Heart left ventricle (tissue), 16 donors: Measurements from ENCODE around the gene MEAK7. TPM values are rescaled to one million over a fixed set of nuclear protein-coding genes. Genes with fewer than 3 reads are reported as not detected.

Experiments
- ATAC-seq, 4 donors: fragments of 200-7000 bp; cut with Tn5 transposase; one replicate each; pipeline ENCODE4 v1.9.1; 2020 to 2022; ENCODE audit warnings: moderate library complexity in 4 of 4, mild to moderate bottlenecking in 3 of 4, moderate number of reproducible peaks in 1 of 4
- DNase-seq, 5 donors: peaks; one replicate each; pipeline ENCODE4 v3.0.0-alpha.2; 2020
- H3K27ac ChIP-seq, 12 donors: fragments of 200-600 bp; sonication (generic) in 4 of 12; one replicate each; pipeline versions ENCODE4 v1.5.0 to v1.8.0; 2016 to 2022; ENCODE audit warnings: mild to moderate bottlenecking in 2 of 12
- H3K27me3 ChIP-seq, 9 donors: fragments of 200-600 bp; sonication (generic) in 2 of 9; one replicate each; pipeline versions ENCODE4 v1.5.1 to v1.8.0; 2016 to 2022; ENCODE audit warnings: mild to moderate bottlenecking in 3 of 9
- H3K36me3 ChIP-seq, 9 donors: fragments of 200-600 bp; sonication (generic) in 2 of 9; one replicate each; pipeline versions ENCODE4 v1.5.0 to v1.8.0; 2018 to 2022; ENCODE audit warnings: mild to moderate bottlenecking in 2 of 9
- H3K4me1 ChIP-seq, 12 donors: fragments of 200-600 bp; sonication (generic) in 4 of 12; one replicate each; pipeline versions ENCODE4 v1.5.0 to v1.8.0; 2016 to 2022; ENCODE audit warnings: mild to moderate bottlenecking in 3 of 12
- H3K4me3 ChIP-seq, 12 donors: fragments of 200-600 bp; sonication (generic) in 4 of 12; one replicate each; pipeline versions ENCODE4 v1.5.0 to v1.8.0; 2017 to 2022; ENCODE audit warnings: mild to moderate bottlenecking in 9 of 12, moderate library complexity in 4 of 12
- H3K9me3 ChIP-seq, 12 donors: fragments of 200-600 bp; sonication (generic) in 4 of 12; one replicate each; pipeline versions ENCODE4 v1.5.0 to v1.8.0; 2016 to 2022; ENCODE audit warnings: mild to moderate bottlenecking in 1 of 12
- POLR2A ChIP-seq, 2 donors: fragments of 450-650 bp; IDR thresholded peaks; one replicate each; pipeline ENCODE4 v1.6.1; 2017; ENCODE audit warnings: antibody characterized with exemption in 2 of 2, mild to moderate bottlenecking in 2 of 2, moderate library complexity in 2 of 2
- WGBS, 4 donors: extraction: QIAGEN DNeasy Blood & Tissue Kit in 2 of 4; methylation state at CpG; one replicate each; pipeline versions ENCODE4 v1.1.5 to v1.1.7; 2013 to 2018; 5-methylcytosine and 5-hydroxymethylcytosine counted together
- intact Hi-C, 10 donors: fragments of 100-400 bp; cut with DNase I; formaldehyde crosslinking; loops; one replicate each; pipeline versions ENCODE4 v1.11.1 to v1.14.2; 2022
- polyA plus RNA-seq, 2 donors: library from polyadenylated mRNA; stranded (reverse); fragments of 200-250 nt; gene quantifications; one replicate each; pipeline ENCODE4 v1.2.3, GENCODE V29; 2013
- total RNA-seq, 9 donors: library from RNA; depleted of rRNA in 2 of 9; stranded (reverse); fragments of >200 nt in 2 of 9; fragmentation: NEBNext Ultra II Directional in 3 of 9; extraction: Animal tissue kit (Norgen Biotek cat#: 25700) in 3 of 9; gene quantifications; one replicate each; pipeline versions ENCODE4 v1.1.0 to v1.2.4, GENCODE V29; 2016 to 2023
- TF ChIP-seq, protein P1 (sequence below), 12 donors: fragments of 200-600 bp; sonication (generic) in 4 of 12; IDR thresholded peaks; one replicate each; pipeline versions ENCODE4 v1.5.0 to v1.8.0; 2018 to 2022; ENCODE audit warnings: antibody characterized with exemption in 12 of 12, mild to moderate bottlenecking in 5 of 12
- donor health status: ischemic (EF 13 %, LVEDD 7.1; RV severe dilation, severe dysfunction).
- donor health status: healthy with polysubstance abuse.
- donor health status: DM: no; HTN: yes; CAD: no.
- donor health status: DM: no; HTN: no; CAD: no.
- donor health status: ischemic (EF 25% LVEDD 6.9; RV normal size, moderate dysfunction).
- donor health status: ischemic (EF 25% LVEDD 5.7; RV mildly dilated, moderate dysfunction).
- donor health status: healthy.
- donor health status: DM: yes; HTN: yes; CAD: no.
- donor health status: ischemic (EF 35%, LVEDD 5.7; RV mildly dilated, moderate dysfunction).
- donor health status: nonischemic (EF 11% LVEDD 7.7; RV severe dilation, severe dysfunction).
- donor health status: DM: yes; HTN: yes; CAD: no.
- donor health status: PGD.
- donor health status: ischemic (EF 29% LVEDD 5.4; RV normal size, mild dysfunction).
- donor health status: nonischemic (EF 23%, LVEDD 6.1; RV moderate dilation, normal function).

MEAK7 gene
- total and polyA plus RNA-seq, 11 donors = 2.2 to 13.2 (median 5.1) TPM

DNA sequence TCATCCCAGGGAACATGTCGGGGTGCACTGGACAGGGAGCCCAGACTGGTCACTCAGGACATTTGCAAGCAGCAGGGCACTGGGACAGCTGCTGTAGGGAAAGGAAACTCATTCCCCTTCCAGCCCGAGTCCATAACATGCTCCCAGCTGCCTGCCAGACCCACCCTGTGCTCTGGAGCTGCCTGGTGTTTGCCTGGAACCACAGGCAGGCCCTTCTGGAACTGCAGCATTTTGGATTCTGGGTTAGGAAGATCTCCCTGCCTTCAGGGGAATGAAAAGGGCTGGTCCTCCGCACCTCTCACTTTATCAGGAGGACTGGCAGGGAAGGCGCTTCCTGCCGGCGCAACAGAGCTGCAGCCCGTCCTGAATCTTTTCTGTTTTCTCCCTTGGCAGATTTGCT lies 41.2 kb downstream of the MEAK7 start:
- intact Hi-C loops = no loop called here
- no peak for ATAC-seq
- H3K27me3 ChIP-seq = no peaks in the 10 kb centered on the region
- WGBS, 4 donors = 72 to 96% (median 81%) methylated on average over 4 to 7 of the region's 7 CpGs
- no peak for TF ChIP-seq POLR2A (IDR thresholded peaks at IDR 0.05)
- TF ChIP-seq, protein P1, sequence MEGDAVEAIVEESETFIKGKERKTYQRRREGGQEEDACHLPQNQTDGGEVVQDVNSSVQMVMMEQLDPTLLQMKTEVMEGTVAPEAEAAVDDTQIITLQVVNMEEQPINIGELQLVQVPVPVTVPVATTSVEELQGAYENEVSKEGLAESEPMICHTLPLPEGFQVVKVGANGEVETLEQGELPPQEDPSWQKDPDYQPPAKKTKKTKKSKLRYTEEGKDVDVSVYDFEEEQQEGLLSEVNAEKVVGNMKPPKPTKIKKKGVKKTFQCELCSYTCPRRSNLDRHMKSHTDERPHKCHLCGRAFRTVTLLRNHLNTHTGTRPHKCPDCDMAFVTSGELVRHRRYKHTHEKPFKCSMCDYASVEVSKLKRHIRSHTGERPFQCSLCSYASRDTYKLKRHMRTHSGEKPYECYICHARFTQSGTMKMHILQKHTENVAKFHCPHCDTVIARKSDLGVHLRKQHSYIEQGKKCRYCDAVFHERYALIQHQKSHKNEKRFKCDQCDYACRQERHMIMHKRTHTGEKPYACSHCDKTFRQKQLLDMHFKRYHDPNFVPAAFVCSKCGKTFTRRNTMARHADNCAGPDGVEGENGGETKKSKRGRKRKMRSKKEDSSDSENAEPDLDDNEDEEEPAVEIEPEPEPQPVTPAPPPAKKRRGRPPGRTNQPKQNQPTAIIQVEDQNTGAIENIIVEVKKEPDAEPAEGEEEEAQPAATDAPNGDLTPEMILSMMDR (IDR thresholded peaks at IDR 0.05) = no peak
- H3K4me3 ChIP-seq = no peak overlapping the region
- no peak overlapping the region for H3K27ac ChIP-seq
- peaks cover 0 to 17% (median 8%) of the 10 kb centered on the region in 12 donors for H3K9me3 ChIP-seq
- peak in 1 of 5 donors; percentile 12 for DNase-seq
- peaks cover 0 to 16% (median 5%) of the 10 kb centered on the region in 9 donors for H3K36me3 ChIP-seq
- H3K4me1 ChIP-seq = peaks cover 0 to 11% (median 0%) of the 10 kb centered on the region in 12 donors

DNA sequence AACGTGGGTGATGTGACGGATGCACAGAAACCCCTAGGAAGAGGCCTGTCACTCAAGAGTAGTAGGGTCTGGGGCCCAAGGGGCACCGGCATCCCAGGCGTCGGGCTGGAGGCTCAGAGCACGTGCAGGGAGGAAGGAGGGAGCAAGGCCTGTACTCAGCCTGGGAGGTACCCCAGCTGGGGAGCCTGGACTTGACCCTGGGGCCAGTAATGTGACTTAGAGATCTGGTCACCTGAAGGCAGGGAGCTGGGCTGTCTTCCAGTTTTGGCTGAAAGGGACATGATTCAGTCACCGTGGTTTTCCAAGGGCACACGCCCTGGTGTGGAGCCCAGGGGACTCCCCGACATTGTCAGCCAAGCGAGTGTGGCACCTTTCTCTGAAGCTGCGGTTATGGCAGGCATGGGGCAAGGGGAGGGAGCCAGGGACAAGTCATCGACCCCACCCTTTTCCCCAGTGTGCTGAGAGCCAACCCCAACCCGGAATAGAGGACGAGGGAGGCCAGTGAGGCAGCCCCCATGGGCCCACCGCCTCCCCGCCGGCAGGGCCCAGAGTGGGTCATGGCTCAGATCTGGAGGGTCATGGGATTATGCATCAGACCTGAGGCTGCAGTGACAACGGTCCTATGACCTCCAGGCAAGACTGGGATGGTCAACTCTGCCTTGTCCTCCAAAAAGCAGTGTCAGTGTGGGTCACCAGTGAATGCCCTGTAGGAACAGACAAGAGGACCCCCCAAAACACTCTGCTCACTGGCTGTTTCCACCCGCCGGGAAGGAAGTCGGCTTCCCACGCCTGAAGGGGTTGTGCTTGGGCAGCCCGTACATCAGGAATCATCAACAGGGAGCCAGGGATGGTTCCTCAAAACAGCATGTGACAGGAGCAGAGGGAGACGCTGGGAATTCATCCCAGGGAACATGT lies 41.9 kb downstream of the MEAK7 start:
- intact Hi-C loops = no loop called here
- no peaks in the 10 kb centered on the region for H3K27me3 ChIP-seq
- H3K9me3 ChIP-seq = peaks cover 0 to 15% (median 6%) of the 10 kb centered on the region in 12 donors
- WGBS, 4 donors = 72 to 86% (median 80%) methylated on average over 15 to 24 of the region's 24 CpGs
- no peak for DNase-seq
- H3K4me1 ChIP-seq = peaks cover 0 to 11% (median 0%) of the 10 kb centered on the region in 12 donors
- TF ChIP-seq, protein P1 (IDR thresholded peaks at IDR 0.05) = no peak
- TF ChIP-seq POLR2A (IDR thresholded peaks at IDR 0.05) = no peak
- H3K27ac ChIP-seq = no peak overlapping the region
- H3K36me3 ChIP-seq = peaks cover 0 to 13% (median 3%) of the 10 kb centered on the region in 9 donors
- no peak for ATAC-seq
- no peak overlapping the region for H3K4me3 ChIP-seq

DNA sequence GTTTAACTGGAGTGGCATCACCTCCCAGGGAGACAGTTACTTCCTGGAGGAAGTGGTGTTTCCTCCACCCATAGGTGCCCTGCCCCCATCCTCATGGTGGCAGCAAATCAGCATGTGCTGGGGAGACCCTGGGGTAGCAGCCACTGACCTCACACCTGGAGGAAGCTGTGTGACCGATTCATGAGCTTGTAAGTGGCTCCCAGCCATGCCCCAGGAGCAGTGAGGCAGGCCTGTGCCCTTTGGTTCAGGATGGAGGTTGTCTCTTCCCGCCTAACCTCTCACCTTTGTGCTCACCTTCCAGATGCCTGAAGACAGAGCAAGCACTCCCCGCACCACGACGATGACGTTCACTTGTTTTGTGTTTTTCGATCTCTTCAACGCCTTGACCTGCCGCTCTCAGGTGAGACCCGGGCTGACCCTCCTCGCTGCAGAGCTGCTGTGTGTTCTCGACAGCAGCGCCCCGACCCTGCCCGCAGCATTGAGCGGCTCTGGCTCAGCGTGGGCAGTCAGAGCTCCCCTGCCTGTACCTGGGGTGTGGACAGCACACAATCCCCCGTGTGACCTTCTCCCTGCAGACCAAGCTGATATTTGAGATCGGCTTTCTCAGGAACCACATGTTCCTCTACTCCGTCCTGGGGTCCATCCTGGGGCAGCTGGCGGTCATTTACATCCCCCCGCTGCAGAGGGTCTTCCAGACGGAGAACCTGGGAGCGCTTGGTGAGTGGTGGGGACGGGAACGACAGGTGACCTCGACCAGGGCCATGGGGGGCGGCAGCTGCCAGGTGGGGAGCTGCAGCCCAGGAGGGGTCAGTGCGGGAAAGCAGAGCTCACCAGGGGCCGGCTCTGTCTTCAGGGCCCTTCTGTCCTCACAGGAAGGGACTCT lies 42.8 kb downstream of the MEAK7 start:
- Histone ChIP-seq H3K36me3 (peaks cover 0 to 4% (median 0%) of the 10 kb centered on the region in 9 donors), H3K27me3 (no peaks in the 10 kb centered on the region), H3K4me1 (peaks cover 0 to 11% (median 0%) of the 10 kb centered on the region in 12 donors), H3K9me3 (peaks cover 0 to 6% (median 1%) of the 10 kb centered on the region in 12 donors), H3K4me3 (no peak overlapping the region), H3K27ac (no peak overlapping the region)
- ATAC-seq (no peak), DNase-seq (no peak)
- 91 to 92% (median 92%) methylated on average over 20 to 30 of the region's 30 CpGs for WGBS, 4 donors
- intact Hi-C loops = no loop called here
- TF ChIP-seq POLR2A (IDR thresholded peaks at IDR 0.05) = no peak
- TF ChIP-seq, protein P1 (IDR thresholded peaks at IDR 0.05) = no peak

DNA sequence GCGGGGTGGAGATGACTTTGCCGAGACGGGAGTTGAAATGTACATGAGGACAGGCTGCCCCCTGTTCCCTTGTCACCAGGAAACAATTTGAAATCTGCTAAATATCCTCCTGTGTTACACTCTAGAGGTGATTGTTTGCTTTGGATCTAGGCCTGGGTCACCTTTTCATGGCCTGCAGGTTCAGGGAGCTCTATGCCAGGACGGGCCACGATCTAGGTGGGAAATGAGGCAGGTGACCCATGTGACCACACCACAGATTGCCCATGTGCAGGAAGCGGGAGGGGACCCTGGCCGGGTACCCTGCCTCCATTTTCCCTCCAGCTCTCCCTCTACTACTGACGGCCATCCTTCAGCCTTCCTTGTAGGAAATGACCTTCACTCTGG lies 43.4 kb downstream of the MEAK7 start:
- H3K36me3 ChIP-seq = peaks cover 0 to 3% (median 0%) of the 10 kb centered on the region in 9 donors
- no peak overlapping the region for H3K4me3 ChIP-seq
- WGBS, 4 donors = 82 to 87% (median 85%) methylated on average over 6 to 8 of the region's 8 CpGs
- DNase-seq = no peak
- ATAC-seq = no peak
- H3K27me3 ChIP-seq = no peaks in the 10 kb centered on the region
- H3K4me1 ChIP-seq = peaks cover 0 to 11% (median 0%) of the 10 kb centered on the region in 12 donors
- H3K27ac ChIP-seq = no peak overlapping the region
- intact Hi-C loops = no loop called here
- TF ChIP-seq, protein P1 (IDR thresholded peaks at IDR 0.05) = no peak
- no peak for TF ChIP-seq POLR2A (IDR thresholded peaks at IDR 0.05)
- H3K9me3 ChIP-seq = no peaks in the 10 kb centered on the region
